Spleen (tissue), 11 donors: ENCODE results near the gene MYH10. TPM values are rescaled to one million over a fixed set of nuclear protein-coding genes. Genes with fewer than 3 reads are reported as not detected.

Source experiments
- DNase-seq: peaks from one replicate; pipeline ENCODE4 v3.0.0-alpha.2; 2020
- H3K27ac ChIP-seq, 8 donors: fragments of 200-600 bp; sonication (generic) in 7 of 8; 1 replicate in 4 of 8; 2 replicates in 4 of 8; pipeline versions ENCODE4 v1.5.0 to v1.8.0; 2016 to 2021; ENCODE audit warnings: inconsistent platforms in 4 of 8, mild to moderate bottlenecking in 4 of 8, moderate library complexity in 1 of 8
- H3K27me3 ChIP-seq, 7 donors: fragments of 200-600 bp; sonication (generic) in 6 of 7; replicated peaks in 1 of 7; 1 replicate in 4 of 7; 2 replicates in 3 of 7; pipeline versions ENCODE4 v1.5.0 to v1.8.0; 2016 to 2021; ENCODE audit warnings: inconsistent platforms in 3 of 7, mild to moderate bottlenecking in 1 of 7
- H3K36me3 ChIP-seq, 6 donors: fragments of 200-600 bp; sonication (generic) in 5 of 6; 1 replicate in 4 of 6; 2 replicates in 2 of 6; pipeline versions ENCODE4 v1.5.0 to v1.8.0; 2016 to 2021; ENCODE audit warnings: inconsistent platforms in 2 of 6
- H3K4me1 ChIP-seq, 6 donors: fragments of 200-600 bp; sonication (generic) in 5 of 6; 1 replicate in 3 of 6; 2 replicates in 3 of 6; pipeline versions ENCODE4 v1.5.0 to v1.8.0; 2016 to 2021; ENCODE audit warnings: inconsistent platforms in 3 of 6
- H3K4me3 ChIP-seq, 8 donors: fragments of 200-600 bp; sonication (generic) in 7 of 8; 1 replicate in 4 of 8; 2 replicates in 4 of 8; pipeline versions ENCODE4 v1.5.0 to v1.8.0; 2016 to 2021; ENCODE audit warnings: inconsistent platforms in 4 of 8, mild to moderate bottlenecking in 4 of 8, moderate library complexity in 2 of 8
- H3K9me3 ChIP-seq, 8 donors: fragments of 200-600 bp; sonication (generic) in 7 of 8; 1 replicate in 4 of 8; 2 replicates in 4 of 8; pipeline versions ENCODE4 v1.5.0 to v1.8.0; 2016 to 2021; ENCODE audit warnings: inconsistent platforms in 4 of 8
- POLR2A ChIP-seq, 3 donors: fragments of 450-650 bp; IDR thresholded peaks; one replicate each; pipeline ENCODE4 v1.5.1; 2017; ENCODE audit warnings: antibody characterized with exemption in 3 of 3, mild to moderate bottlenecking in 1 of 3
- POLR2AphosphoS5 ChIP-seq, 3 donors: sonication (generic); formaldehyde crosslinking; IDR thresholded peaks; one replicate each; pipeline ENCODE4 v1.5.1; 2017; ENCODE audit warnings: antibody characterized with exemption in 3 of 3
- WGBS, 5 donors: extraction: QIAGEN DNeasy Blood & Tissue Kit in 3 of 5; methylation state at CpG; one replicate each; pipeline versions ENCODE4 v1.1.5 to v1.1.7; 2013 to 2018; 5-methylcytosine and 5-hydroxymethylcytosine counted together
- intact Hi-C: fragments of 100-400 bp; cut with DNase I; formaldehyde crosslinking; loops from one replicate; pipeline ENCODE4 v1.15.0; 2023; ENCODE audit warnings: low total_unique reads
- polyA plus RNA-seq, 3 donors: library from polyadenylated mRNA; stranded (reverse); fragments of 200-250 nt; gene quantifications; one replicate each; pipeline ENCODE4 v1.2.1, GENCODE V29; 2013
- total RNA-seq, 7 donors: library from RNA; depleted of rRNA in 3 of 7; stranded (reverse); fragments of >200 nt in 3 of 7; fragmentation: NEBNext Ultra II Directional in 4 of 7; extraction: Animal tissue kit (Norgen Biotek cat#: 25700) in 4 of 7; gene quantifications; one replicate each; pipeline versions ENCODE4 v1.1.0 to v1.2.1, GENCODE V29; 2016 to 2021
- TF ChIP-seq, protein P1 (sequence below), 11 experiments: fragments of 200-600 bp in 7 of 11; fragments of 450-650 bp in 4 of 11; sonication (generic) in 4 of 11; IDR thresholded peaks in 8 of 11; conservative IDR thresholded peaks in 3 of 11; 1 replicate in 7 of 11; 2 replicates in 4 of 11; pipeline versions ENCODE4 v1.4.0 to v1.8.0; 2016 to 2021; ENCODE audit warnings: antibody characterized with exemption in 11 of 11, inconsistent platforms in 4 of 11, mild to moderate bottlenecking in 1 of 11
- donor health status: healthy with polysubstance abuse.
- donor health status: DM: no; HTN: no; CAD: no; lungs with moderate emphysema.
- donor health status: DM: no; HTN: no; CAD: no.
- donor health status: Bipolar disorder and iron deficiency.
- donor health status: healthy.
- donor health status: DM: no; HTN: no; CAD: no.
- donor health status: DM: yes; HTN: yes; CAD: no.

MYH10 gene
- total and polyA plus RNA-seq, 10 donors: 1.0 to 14.4 (median 7.5) TPM

DNA sequence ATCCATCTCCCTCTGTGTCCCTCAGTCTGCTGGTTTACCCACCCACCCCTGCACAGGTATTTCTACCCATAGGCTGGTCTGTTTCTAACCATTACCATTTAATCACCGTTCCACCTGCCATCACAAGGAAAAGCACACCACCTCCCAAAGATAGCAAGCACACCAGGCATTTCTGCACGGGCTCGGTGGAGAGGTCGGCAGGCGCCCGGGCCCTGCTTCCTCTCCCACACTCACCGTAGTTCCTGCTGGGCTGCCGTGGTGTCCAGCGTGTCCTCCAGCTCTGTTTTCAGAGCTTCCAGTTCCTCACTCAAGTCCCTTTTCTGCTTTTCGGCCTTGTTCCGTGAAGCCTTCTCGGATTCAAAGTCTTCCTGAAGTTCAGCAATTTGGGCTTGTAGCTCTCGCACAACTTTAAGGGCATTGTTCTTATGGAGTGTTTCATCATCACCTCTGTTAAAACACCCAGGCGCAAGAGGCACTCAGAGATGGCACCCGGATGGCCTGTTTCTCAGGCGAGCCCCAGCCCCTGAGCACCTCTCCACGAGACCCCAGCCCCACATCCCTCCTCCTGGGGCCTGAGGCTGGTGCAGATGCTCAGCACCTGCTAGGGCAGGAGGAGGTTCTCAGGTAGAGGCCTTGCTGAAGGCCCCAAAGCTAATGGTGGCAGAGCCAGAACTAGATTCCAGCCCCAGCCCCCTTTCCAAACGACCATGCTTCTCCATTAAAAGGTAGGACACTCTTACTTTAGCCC lies 125.9 kb downstream of the MYH10 start:
- 87 to 95% (median 91%) methylated on average over 18 of the region's 18 CpGs for WGBS, 5 donors
- intact Hi-C loops: no loop called here
- Histone ChIP-seq H3K4me3 (no peak overlapping the region), H3K27me3 (no peaks in the 10 kb centered on the region), H3K9me3 (no peaks in the 10 kb centered on the region), H3K27ac (no peak overlapping the region), H3K4me1 (no peaks in the 10 kb centered on the region), H3K36me3 (peaks cover 0 to 16% (median 0%) of the 10 kb centered on the region in 6 donors)
- DNase-seq: no peak
- no peak for TF ChIP-seq POLR2A (IDR thresholded peaks at IDR 0.05)
- no peak for TF ChIP-seq POLR2AphosphoS5 (IDR thresholded peaks at IDR 0.05)
- TF ChIP-seq, protein P1, sequence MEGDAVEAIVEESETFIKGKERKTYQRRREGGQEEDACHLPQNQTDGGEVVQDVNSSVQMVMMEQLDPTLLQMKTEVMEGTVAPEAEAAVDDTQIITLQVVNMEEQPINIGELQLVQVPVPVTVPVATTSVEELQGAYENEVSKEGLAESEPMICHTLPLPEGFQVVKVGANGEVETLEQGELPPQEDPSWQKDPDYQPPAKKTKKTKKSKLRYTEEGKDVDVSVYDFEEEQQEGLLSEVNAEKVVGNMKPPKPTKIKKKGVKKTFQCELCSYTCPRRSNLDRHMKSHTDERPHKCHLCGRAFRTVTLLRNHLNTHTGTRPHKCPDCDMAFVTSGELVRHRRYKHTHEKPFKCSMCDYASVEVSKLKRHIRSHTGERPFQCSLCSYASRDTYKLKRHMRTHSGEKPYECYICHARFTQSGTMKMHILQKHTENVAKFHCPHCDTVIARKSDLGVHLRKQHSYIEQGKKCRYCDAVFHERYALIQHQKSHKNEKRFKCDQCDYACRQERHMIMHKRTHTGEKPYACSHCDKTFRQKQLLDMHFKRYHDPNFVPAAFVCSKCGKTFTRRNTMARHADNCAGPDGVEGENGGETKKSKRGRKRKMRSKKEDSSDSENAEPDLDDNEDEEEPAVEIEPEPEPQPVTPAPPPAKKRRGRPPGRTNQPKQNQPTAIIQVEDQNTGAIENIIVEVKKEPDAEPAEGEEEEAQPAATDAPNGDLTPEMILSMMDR (IDR thresholded peaks at IDR 0.05 in 8 of 11, conservative IDR thresholded peaks at IDR 0.05 in 3 of 11): no peak

DNA sequence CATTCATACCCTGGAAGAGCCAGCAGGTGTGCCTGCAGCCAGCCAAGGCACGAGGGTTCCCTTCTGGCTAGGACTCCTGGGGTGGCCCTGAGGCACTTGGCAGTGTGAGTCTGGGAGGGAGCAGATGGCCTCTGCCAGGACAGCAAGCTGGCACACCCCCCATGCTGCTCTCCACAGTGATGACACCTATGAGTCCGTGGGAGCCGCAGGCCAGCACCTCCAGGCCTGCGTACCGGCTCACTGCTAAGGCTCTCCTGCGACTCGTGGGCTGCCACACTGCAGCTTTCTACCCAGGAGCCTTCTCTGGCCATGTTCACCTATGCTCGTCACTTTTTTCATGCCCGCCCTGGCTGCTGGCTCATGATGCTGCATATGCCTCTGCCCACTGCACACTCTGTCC lies 126.7 kb downstream of the MYH10 start:
- intact Hi-C loops: no loop called here
- no peak for DNase-seq
- TF ChIP-seq POLR2A (IDR thresholded peaks at IDR 0.05) (no peak), POLR2AphosphoS5 (IDR thresholded peaks at IDR 0.05) (no peak)
- TF ChIP-seq, protein P1 (IDR thresholded peaks at IDR 0.05 in 8 of 11, conservative IDR thresholded peaks at IDR 0.05 in 3 of 11): no peak
- Histone ChIP-seq H3K4me1 (no peaks in the 10 kb centered on the region), H3K9me3 (no peaks in the 10 kb centered on the region), H3K27ac (no peak overlapping the region), H3K4me3 (no peak overlapping the region), H3K36me3 (peaks cover 0 to 15% (median 0%) of the 10 kb centered on the region in 6 donors), H3K27me3 (no peaks in the 10 kb centered on the region)
- WGBS, 5 donors: 79 to 98% (median 84%) methylated on average over 9 of the region's 9 CpGs

DNA sequence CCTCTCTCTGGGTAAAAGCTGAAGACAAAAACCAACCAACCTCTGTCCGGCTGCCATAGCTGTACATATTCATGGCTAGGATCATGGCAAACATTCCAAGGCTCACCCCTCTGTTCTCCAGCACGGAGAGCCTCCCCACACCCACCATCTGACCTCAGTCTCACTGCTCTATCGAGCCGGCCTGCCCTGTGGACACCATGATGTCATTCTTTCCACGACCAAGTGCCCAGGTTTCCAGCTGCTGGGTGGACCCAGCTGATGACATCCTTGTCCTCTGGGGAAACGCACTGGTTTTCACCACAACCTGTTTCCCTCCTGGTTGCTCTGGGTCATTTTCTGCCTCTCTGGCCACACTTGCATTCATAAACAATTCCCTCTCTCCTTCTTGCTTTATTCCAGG lies 127.2 kb downstream of the MYH10 start:
- Histone ChIP-seq H3K27ac (no peak overlapping the region), H3K9me3 (no peaks in the 10 kb centered on the region), H3K36me3 (peaks cover 0 to 11% (median 0%) of the 10 kb centered on the region in 6 donors), H3K27me3 (no peaks in the 10 kb centered on the region), H3K4me3 (no peak overlapping the region), H3K4me1 (no peaks in the 10 kb centered on the region)
- no peak for TF ChIP-seq POLR2A (IDR thresholded peaks at IDR 0.05)
- TF ChIP-seq, protein P1 (IDR thresholded peaks at IDR 0.05 in 8 of 11, conservative IDR thresholded peaks at IDR 0.05 in 3 of 11): no peak
- no peak for TF ChIP-seq POLR2AphosphoS5 (IDR thresholded peaks at IDR 0.05)
- WGBS, 5 donors: 77 to 89% (median 83%) methylated on average over 6 of the region's 6 CpGs
- DNase-seq: no peak
- intact Hi-C loops: no loop called here

DNA sequence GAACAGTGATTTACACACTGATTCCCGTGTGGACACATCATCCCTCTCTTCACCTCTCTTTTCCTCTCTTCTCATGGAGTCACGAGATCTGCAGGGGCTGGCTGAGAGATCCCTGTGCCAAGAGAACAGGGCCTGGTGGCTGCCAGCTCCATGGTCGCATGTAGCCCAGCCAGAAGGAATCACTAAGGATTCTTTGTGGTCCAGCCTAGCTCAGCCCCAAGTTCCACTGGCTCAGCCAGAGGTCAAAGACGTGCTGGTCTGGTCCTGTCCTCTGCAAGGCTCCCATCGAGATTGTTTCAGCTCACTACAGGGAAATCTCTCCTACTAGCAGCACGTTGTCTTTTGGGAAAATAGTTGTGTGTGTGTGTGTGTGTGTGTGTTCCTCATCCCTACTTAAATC lies 128.4 kb downstream of the MYH10 start:
- Histone ChIP-seq H3K27me3 (no peaks in the 10 kb centered on the region), H3K4me1 (no peaks in the 10 kb centered on the region), H3K36me3 (peaks cover 0 to 10% (median 0%) of the 10 kb centered on the region in 6 donors), H3K4me3 (no peak overlapping the region), H3K27ac (no peak overlapping the region), H3K9me3 (no peaks in the 10 kb centered on the region)
- TF ChIP-seq POLR2AphosphoS5 (IDR thresholded peaks at IDR 0.05): no peak
- no peak for TF ChIP-seq POLR2A (IDR thresholded peaks at IDR 0.05)
- TF ChIP-seq, protein P1 (IDR thresholded peaks at IDR 0.05 in 8 of 11, conservative IDR thresholded peaks at IDR 0.05 in 3 of 11): no peak
- 84 to 92% (median 88%) methylated on average over 6 of the region's 6 CpGs for WGBS, 5 donors
- intact Hi-C loops: no loop called here
- no peak for DNase-seq
